H9 (cell line): ENCODE measurements around the gene TSSC4. TPM values are rescaled to one million over a fixed set of nuclear protein-coding genes. Genes with fewer than 3 reads are reported as not detected.

Experiments
- DNase-seq: peaks from one replicate; pipeline ENCODE4 v3.0.0-alpha.2; 2017
- H2AFZ ChIP-seq: one replicate; pipeline ENCODE4 v1.6.1; 2013; ENCODE audit warnings: mild to moderate bottlenecking, low read length, control low read depth, moderate library complexity
- H2AK5ac ChIP-seq: 2 replicates; pipeline ENCODE4 v1.6.1; 2013; ENCODE audit warnings: low read length, control low read depth, mixed read lengths; ENCODE audit not compliant: insufficient read length
- H2BK120ac ChIP-seq: one replicate; pipeline ENCODE4 v1.6.1; 2013; ENCODE audit warnings: low read depth, mild to moderate bottlenecking, low read length, control low read depth, inconsistent platforms; ENCODE audit not compliant: poor library complexity, severe bottlenecking
- H2BK12ac ChIP-seq: 2 replicates; pipeline ENCODE4 v1.6.1; 2013; ENCODE audit warnings: low read length, control low read depth, mixed read lengths, low read depth; ENCODE audit not compliant: insufficient read length
- H2BK15ac ChIP-seq: 2 replicates; pipeline ENCODE4 v1.6.1; 2013; ENCODE audit warnings: low read depth, low read length, control low read depth
- H2BK20ac ChIP-seq: one replicate; pipeline ENCODE4 v1.6.1; 2013; ENCODE audit warnings: low read depth, mild to moderate bottlenecking, low read length, control low read depth, inconsistent platforms; ENCODE audit not compliant: poor library complexity, severe bottlenecking
- H2BK5ac ChIP-seq: 2 replicates; pipeline ENCODE4 v1.6.1; 2013; ENCODE audit warnings: low read length, control low read depth, mixed read lengths; ENCODE audit not compliant: insufficient read length
- H3K14ac ChIP-seq: 2 replicates; pipeline ENCODE4 v1.6.1; 2013; ENCODE audit warnings: low read length, control low read depth; ENCODE audit not compliant: insufficient read depth
- H3K18ac ChIP-seq: 2 replicates; pipeline ENCODE4 v1.6.1; 2013; ENCODE audit warnings: low read depth, mild to moderate bottlenecking, mixed read lengths, low read length, control low read depth; ENCODE audit not compliant: insufficient read length
- H3K23ac ChIP-seq: 2 replicates; pipeline ENCODE4 v1.6.1; 2013; ENCODE audit warnings: low read length, control low read depth, mixed read lengths, low read depth; ENCODE audit not compliant: insufficient read length
- H3K23me2 ChIP-seq: 2 replicates; pipeline ENCODE4 v1.6.1; 2013; ENCODE audit warnings: low read depth, mild to moderate bottlenecking, mixed read lengths, low read length, control low read depth; ENCODE audit not compliant: insufficient read length, poor library complexity, severe bottlenecking
- H3K27ac ChIP-seq: 2 replicates; pipeline ENCODE4 v1.5.1; 2013; ENCODE audit warnings: low read length, control low read depth, mixed read lengths, low read depth; ENCODE audit not compliant: insufficient read length
- H3K27me3 ChIP-seq: 2 replicates; pipeline ENCODE4 v1.6.1; 2013; ENCODE audit warnings: low read length, control low read depth, inconsistent platforms; ENCODE audit not compliant: insufficient read depth
- H3K4ac ChIP-seq: 2 replicates; pipeline ENCODE4 v1.6.1; 2013; ENCODE audit warnings: low read depth, mild to moderate bottlenecking, control low read depth, inconsistent platforms, low read length, moderate library complexity
- H3K4me1 ChIP-seq: 2 replicates; pipeline ENCODE4 v1.6.1; 2013; ENCODE audit warnings: low read length, control low read depth, inconsistent platforms; ENCODE audit not compliant: insufficient read depth
- H3K4me2 ChIP-seq: 2 replicates; pipeline ENCODE4 v1.6.1; 2013; ENCODE audit warnings: low read length, control low read depth, mixed read lengths; ENCODE audit not compliant: insufficient read length, insufficient read depth
- H3K56ac ChIP-seq: 2 replicates; pipeline ENCODE4 v1.6.1; 2013; ENCODE audit warnings: low read depth, mild to moderate bottlenecking, mixed read lengths, low read length, control low read depth; ENCODE audit not compliant: insufficient read length
- H3K79me1 ChIP-seq: 2 replicates; pipeline ENCODE4 v1.6.1; 2013; ENCODE audit warnings: low read depth, mild to moderate bottlenecking, moderate library complexity, low read length, control low read depth, inconsistent platforms; ENCODE audit not compliant: insufficient read depth, poor library complexity, severe bottlenecking
- H3K79me2 ChIP-seq: 2 replicates; pipeline ENCODE4 v1.6.1; 2013; ENCODE audit warnings: low read length, control low read depth, inconsistent platforms; ENCODE audit not compliant: insufficient read depth
- H3K9ac ChIP-seq: 2 replicates; pipeline ENCODE4 v1.6.1; 2013; ENCODE audit warnings: low read length, control low read depth, mixed read lengths; ENCODE audit not compliant: insufficient read length; ENCODE audit errors: extremely low read depth
- H3K9me3 ChIP-seq: one replicate; pipeline ENCODE4 v1.6.1; 2013; ENCODE audit warnings: low read depth, low read length, inconsistent platforms; ENCODE audit not compliant: control insufficient read depth
- H3T11ph ChIP-seq: one replicate; pipeline ENCODE4 v1.6.1; 2013; ENCODE audit warnings: mild to moderate bottlenecking, low read length, control low read depth, inconsistent platforms
- H4K20me1 ChIP-seq: one replicate; pipeline ENCODE4 v1.6.1; 2013; ENCODE audit not compliant: control insufficient read depth, insufficient read length, insufficient read depth
- H4K5ac ChIP-seq: 2 replicates; pipeline ENCODE4 v1.6.1; 2013; ENCODE audit warnings: low read depth, mild to moderate bottlenecking, mixed read lengths, low read length, control low read depth; ENCODE audit not compliant: insufficient read length
- H4K8ac ChIP-seq: replicated peaks from 2 replicates; pipeline ENCODE4 v1.6.1; 2013; ENCODE audit warnings: low read length, control low read depth, mixed read lengths, low read depth; ENCODE audit not compliant: insufficient read length
- H4K91ac ChIP-seq: 2 replicates; pipeline ENCODE4 v1.6.1; 2013; ENCODE audit warnings: low read depth, mild to moderate bottlenecking, moderate library complexity, mixed read lengths, low read length, control low read depth; ENCODE audit not compliant: insufficient read length
- H3K27ac Mint-ChIP-seq, 3 experiments: 2 replicates in 2 of 3; 3 replicates in 1 of 3; pipeline ENCODE4 v1.8.0; 2020 to 2021; ENCODE audit warnings: mixed read lengths in 3 of 3, mild to moderate bottlenecking in 1 of 3, moderate library complexity in 1 of 3
- H3K27me3 Mint-ChIP-seq: 2 replicates; pipeline ENCODE4 v1.8.0; 2021; ENCODE audit warnings: low read depth, mild to moderate bottlenecking, moderate library complexity, mixed read lengths
- H3K36me3 Mint-ChIP-seq, 3 experiments: 2 replicates in 2 of 3; 3 replicates in 1 of 3; pipeline ENCODE4 v1.8.0; 2020 to 2021; ENCODE audit warnings: low read depth in 3 of 3, mixed read lengths in 3 of 3; ENCODE audit not compliant: insufficient read depth in 1 of 3
- H3K4me1 Mint-ChIP-seq, 2 experiments: 2 replicates each; pipeline ENCODE4 v1.8.0; 2020; ENCODE audit warnings: mixed read lengths in 2 of 2
- H3K4me3 Mint-ChIP-seq, 2 experiments: 2 replicates in 1 of 2; 3 replicates in 1 of 2; pipeline ENCODE4 v1.8.0; 2020 to 2021; ENCODE audit warnings: mild to moderate bottlenecking in 2 of 2, mixed read lengths in 2 of 2, moderate library complexity in 1 of 2
- H3K9me3 Mint-ChIP-seq, 2 experiments: 2 replicates in 1 of 2; 3 replicates in 1 of 2; pipeline ENCODE4 v1.8.0; 2020; ENCODE audit warnings: mild to moderate bottlenecking in 2 of 2, mixed read lengths in 2 of 2, moderate library complexity in 1 of 2
- WGBS: extraction: QIAGEN DNeasy Blood & Tissue Kit; methylation state at CpG from one replicate; pipeline ENCODE4 v1.1.7; 2013; ENCODE audit warnings: missing lambda C conversion rate, low lambda C conversion rate, mixed read lengths; ENCODE audit not compliant: insufficient read length; ENCODE audit errors: extremely low coverage; 5-methylcytosine and 5-hydroxymethylcytosine counted together
- total RNA-seq: library from RNA; stranded (reverse); gene quantifications from 2 replicates; pipeline ENCODE4 v1.2.1, GENCODE V29; 2021
- TF ChIP-seq, protein P1 (sequence below): fragments of 200-600 bp; sonication (generic); conservative IDR thresholded peaks from 3 replicates; pipeline ENCODE4 v1.8.0; 2021; ENCODE audit warnings: antibody characterized with exemption, mild to moderate bottlenecking

The TSSC4 gene
- total RNA-seq, 1 experiment from 2014 or later = 51.0 TPM

DNA sequence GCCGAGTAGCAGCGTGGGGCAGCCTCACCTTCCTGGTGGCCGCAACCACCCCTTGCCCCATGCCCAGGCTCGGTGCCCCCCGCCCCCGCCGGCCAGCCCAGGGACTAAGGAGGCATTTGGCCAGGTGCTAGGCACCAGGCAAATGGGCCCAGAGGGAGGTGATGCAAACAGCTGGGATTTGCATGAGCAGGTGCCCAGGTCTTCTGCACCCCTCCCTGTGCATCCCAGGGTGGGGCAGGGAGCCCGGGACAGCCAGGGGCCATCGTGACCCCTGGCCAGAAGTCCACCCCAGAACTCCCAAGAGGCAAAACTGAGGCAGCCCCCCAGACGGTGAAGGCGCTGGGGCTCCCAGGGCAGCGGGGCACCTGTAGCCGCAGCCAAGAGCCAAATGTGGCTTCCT is 25.7 kb downstream of the TSSC4 start:
- no peaks in the 10 kb centered on the region; a peak in 2 of 5 replicates for H3K9me3 Mint-ChIP-seq
- Histone ChIP-seq H2BK20ac (no peak overlapping the region), H4K91ac (no peak overlapping the region), H2BK15ac (no peak overlapping the region), H3K4me2 (no peak overlapping the region), H3K27ac (no peak overlapping the region), H3K23ac (no peak overlapping the region), H3K18ac (no peak overlapping the region), H4K5ac (no peak overlapping the region), H3K4ac (no peak overlapping the region), H3K14ac (no peak overlapping the region), H3K56ac (no peak overlapping the region), H3K23me2 (no peaks in the 10 kb centered on the region), H2AK5ac (no peak overlapping the region), H2BK12ac (no peak overlapping the region), H3T11ph (no peak overlapping the region), H2BK5ac (no peak overlapping the region), H2BK120ac (no peak overlapping the region), H4K20me1 (no peaks in the 10 kb centered on the region), H3K9ac (no peak overlapping the region), H3K4me1 (no peaks in the 10 kb centered on the region), H2AFZ (no peak overlapping the region), H3K79me1 (no peaks in the 10 kb centered on the region), H3K27me3 (no peaks in the 10 kb centered on the region; the same call in 1 of the 2 replicates), H4K8ac (no peak overlapping the region), H3K9me3 (no peaks in the 10 kb centered on the region), H3K79me2 (no peaks in the 10 kb centered on the region)
- H3K27me3 Mint-ChIP-seq = peaks cover 13% of the 10 kb centered on the region
- no peak for DNase-seq
- TF ChIP-seq, protein P1, sequence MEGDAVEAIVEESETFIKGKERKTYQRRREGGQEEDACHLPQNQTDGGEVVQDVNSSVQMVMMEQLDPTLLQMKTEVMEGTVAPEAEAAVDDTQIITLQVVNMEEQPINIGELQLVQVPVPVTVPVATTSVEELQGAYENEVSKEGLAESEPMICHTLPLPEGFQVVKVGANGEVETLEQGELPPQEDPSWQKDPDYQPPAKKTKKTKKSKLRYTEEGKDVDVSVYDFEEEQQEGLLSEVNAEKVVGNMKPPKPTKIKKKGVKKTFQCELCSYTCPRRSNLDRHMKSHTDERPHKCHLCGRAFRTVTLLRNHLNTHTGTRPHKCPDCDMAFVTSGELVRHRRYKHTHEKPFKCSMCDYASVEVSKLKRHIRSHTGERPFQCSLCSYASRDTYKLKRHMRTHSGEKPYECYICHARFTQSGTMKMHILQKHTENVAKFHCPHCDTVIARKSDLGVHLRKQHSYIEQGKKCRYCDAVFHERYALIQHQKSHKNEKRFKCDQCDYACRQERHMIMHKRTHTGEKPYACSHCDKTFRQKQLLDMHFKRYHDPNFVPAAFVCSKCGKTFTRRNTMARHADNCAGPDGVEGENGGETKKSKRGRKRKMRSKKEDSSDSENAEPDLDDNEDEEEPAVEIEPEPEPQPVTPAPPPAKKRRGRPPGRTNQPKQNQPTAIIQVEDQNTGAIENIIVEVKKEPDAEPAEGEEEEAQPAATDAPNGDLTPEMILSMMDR = no peak
- no peaks in the 10 kb centered on the region for H3K4me1 Mint-ChIP-seq
- no peak overlapping the region for H3K4me3 Mint-ChIP-seq
- H3K36me3 Mint-ChIP-seq = no peaks in the 10 kb centered on the region
- no peak overlapping the region for H3K27ac Mint-ChIP-seq
- WGBS = no CpG with 5 or more reads among the region's 13 CpGs
